Ishikawa (cell line): Measurements from ENCODE around the gene SYT5.

ENCODE experiments used
- CEBPB ChIP-seq: IDR thresholded peaks from 2 replicates; pipeline ENCODE4 v1.6.1; 2012
- CREB1 ChIP-seq: IDR thresholded peaks from 2 replicates; pipeline ENCODE4 v1.6.1; 2012; ENCODE audit warnings: low read depth
- EGR1 ChIP-seq: IDR thresholded peaks from 2 replicates; pipeline ENCODE4 v1.6.1; 2012
- EP300 ChIP-seq: IDR thresholded peaks from 2 replicates; pipeline ENCODE4 v1.6.1; 2012; ENCODE audit warnings: borderline replicate concordance
- NFIC ChIP-seq: IDR thresholded peaks from 2 replicates; pipeline ENCODE4 v1.6.1; 2012
- TAF1 ChIP-seq: IDR thresholded peaks from 2 replicates; pipeline ENCODE4 v1.6.1; 2012; ENCODE audit warnings: low read depth, mild to moderate bottlenecking
- TCF12 ChIP-seq: IDR thresholded peaks from 2 replicates; pipeline ENCODE4 v1.6.1; 2012; ENCODE audit warnings: low read depth
- USF1 ChIP-seq: IDR thresholded peaks from 2 replicates; pipeline ENCODE4 v1.6.1; 2012
- YY1 ChIP-seq: IDR thresholded peaks from 2 replicates; pipeline ENCODE4 v1.6.1; 2012; ENCODE audit warnings: low read depth
- ZBTB7A ChIP-seq: IDR thresholded peaks from 2 replicates; pipeline ENCODE4 v1.6.1; 2012; ENCODE audit warnings: low read depth
- TF ChIP-seq, protein P1 (sequence below): IDR thresholded peaks from 2 replicates; pipeline ENCODE4 v1.6.1; 2012

- TF ChIP-seq EGR1, result no peak
- TF ChIP-seq CREB1, result no peak
- no peak for TF ChIP-seq TCF12
- no peak for TF ChIP-seq ZBTB7A
- no peak for TF ChIP-seq YY1
- no peak for TF ChIP-seq USF1
- TF ChIP-seq, protein P1, sequence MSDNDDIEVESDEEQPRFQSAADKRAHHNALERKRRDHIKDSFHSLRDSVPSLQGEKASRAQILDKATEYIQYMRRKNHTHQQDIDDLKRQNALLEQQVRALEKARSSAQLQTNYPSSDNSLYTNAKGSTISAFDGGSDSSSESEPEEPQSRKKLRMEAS, result no peak
- no peak for TF ChIP-seq TAF1
- no peak for TF ChIP-seq CEBPB
- TF ChIP-seq EP300, result no peak
- no peak for TF ChIP-seq NFIC
Observed at GRCh38 chr19:55172741-55173140, 7.3 kb downstream of the SYT5 start.
